GM18507 (cell line): ENCODE measurements around the gene LNPEP.
"Not testable (repeated sequence)": the region's sequence is repeated elsewhere in the genome, so short reads cannot be mapped to it uniquely, and the experiment has no call there.

Experiments
- DNase-seq: peaks from one replicate; pipeline ENCODE4 v3.0.0; 2011; ENCODE audit warnings: low read depth; ENCODE audit not compliant: insufficient read length; ENCODE audit errors: extremely low spot score
- FAIRE-seq: peaks from 2 replicates; lab custom pipeline; 2011; peaks lifted over from hg19 to GRCh38; lab: Jason Lieb, UNC

The LNPEP gene

DNA sequence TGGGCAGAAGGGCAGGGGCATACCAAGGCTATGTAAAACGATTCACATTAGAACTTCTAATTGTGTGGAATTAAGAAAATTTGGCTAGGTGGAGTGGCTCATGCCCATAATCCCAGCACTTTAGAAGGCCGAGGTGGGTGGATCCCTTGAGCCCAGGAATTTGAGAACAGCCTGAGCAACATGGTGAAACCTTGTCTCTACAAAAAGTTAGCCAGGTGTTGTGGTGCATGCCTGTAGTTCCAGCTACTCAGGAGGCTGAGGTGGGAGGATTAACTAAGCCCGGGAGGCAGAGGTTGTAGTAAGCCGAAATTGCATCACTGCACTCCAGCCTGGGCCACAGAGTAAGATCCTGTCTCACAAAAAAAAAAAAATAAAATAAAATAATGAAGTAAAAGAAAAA lies 141.4 kb downstream of the LNPEP start:
- DNase-seq (no peak), FAIRE-seq (no peak)

DNA sequence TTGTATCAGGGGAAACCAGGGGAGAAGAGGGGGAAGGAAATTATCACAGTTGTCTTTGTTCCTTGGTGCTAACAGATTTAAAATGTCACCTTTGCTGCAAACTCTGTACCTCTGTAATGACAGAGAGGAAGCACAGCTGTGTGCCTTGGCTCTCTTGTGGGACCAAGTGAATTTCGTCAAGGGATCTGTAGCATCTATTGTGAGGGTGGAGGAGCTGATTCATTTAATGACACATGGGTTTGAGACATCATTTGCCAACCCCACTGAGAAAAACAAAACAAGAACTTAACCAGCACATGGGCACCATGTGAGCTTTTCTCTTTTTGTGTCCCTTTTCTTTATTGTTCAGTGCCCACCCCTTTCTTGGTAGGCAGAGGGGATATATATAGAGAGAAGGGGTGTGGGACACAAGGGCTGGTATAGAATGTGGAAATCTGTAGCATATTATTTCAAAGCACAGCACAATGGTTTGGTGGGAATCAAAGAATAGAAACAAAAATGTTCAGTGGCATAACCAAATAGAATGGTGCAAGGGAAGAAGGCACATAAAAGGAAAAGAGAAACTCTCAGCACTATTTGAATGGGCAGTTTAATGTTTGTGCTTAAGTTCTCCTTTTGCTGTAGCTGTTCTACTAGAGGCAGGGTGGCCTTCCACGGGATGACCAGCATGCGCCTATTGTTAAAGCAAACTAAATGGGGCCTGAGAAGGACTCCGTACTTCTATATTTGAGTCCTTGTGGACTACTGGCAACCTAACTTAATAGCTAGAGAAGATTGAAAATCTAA lies 143.3 kb downstream of the LNPEP start:
- DNase-seq (no peak), FAIRE-seq (peak; percentile 31)

DNA sequence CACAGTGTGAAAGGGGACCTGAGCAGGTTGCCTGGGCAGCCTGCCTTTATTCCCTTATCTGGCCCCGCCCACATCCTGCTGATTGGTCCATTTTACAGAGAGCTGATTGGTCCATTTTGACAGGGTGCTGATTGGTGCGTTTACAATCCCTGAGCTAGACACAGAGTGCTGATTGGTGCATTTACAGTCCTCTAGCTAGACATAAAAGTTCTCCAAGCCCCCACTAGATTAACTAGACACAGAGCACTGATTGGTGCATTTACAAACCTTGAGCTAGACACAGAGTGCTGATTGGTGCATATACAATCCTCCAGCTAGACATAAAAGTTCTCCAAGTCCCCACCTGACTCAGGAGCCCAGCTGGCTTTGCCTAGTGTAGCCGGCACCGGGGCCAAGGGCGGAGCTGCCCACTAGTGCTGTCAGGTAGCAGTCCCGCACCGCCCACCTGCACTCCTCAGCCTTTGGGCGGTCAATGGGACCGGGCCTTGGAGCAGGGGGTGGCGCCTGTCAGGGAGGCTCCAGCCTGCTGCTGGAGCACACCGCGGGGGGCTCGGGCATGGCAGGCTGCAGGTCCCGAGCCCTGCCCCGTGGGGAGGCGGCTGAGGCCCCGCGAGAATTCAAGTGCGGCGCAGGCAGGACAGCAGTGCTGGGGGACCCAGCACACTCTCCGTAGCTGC lies 149.0 kb downstream of the LNPEP start:
- not testable (repeated sequence) for DNase-seq, FAIRE-seq

DNA sequence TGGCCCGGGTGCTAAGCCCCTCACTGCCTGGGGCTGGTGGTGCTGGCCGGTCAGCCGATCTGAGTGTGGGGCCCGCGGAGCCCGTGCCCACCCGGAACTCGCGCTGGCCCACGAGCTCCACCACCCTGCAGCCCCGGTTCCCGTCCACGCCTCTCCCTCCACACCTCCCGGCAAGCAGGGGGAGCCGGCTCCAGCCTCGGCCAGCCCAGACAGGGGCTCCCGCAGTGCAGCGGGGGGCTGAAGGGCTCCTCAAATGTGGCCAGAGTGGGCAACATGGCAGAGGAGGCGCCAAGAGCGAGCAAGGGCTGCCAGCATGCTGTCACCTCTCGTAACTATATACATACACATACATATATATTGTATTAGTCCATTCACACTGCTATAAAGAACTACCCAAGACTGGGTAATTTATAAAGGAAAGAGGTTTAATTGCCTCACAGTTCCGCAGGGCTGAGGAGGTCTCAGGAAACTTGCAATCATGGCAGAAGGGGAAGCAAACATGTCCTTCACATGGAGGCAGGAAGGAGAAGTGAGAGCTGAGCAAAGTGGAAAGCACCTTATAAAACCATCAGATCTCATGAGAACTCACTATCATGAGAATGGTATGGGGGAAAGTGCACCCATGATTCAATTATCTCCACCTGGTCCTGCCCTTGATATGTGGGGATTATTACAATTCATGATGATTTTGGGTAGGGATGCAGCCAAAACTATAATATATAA lies 149.7 kb downstream of the LNPEP start:
- no peak for FAIRE-seq
- DNase-seq, result no peak
